WI38 (cell line): ENCODE data around the gene UBALD1.

Experiments used
- H3K4me3 ChIP-seq: 2 replicates; pipeline ENCODE4 v1.5.1; 2011; ENCODE audit warnings: low read depth, mild to moderate bottlenecking, control low read depth, low read length
- CTCF ChIP-seq: IDR thresholded peaks from 2 replicates; pipeline ENCODE4 v1.5.1; 2012; ENCODE audit warnings: low read depth, mild to moderate bottlenecking, control low read depth, low read length

The UBALD1 gene

DNA sequence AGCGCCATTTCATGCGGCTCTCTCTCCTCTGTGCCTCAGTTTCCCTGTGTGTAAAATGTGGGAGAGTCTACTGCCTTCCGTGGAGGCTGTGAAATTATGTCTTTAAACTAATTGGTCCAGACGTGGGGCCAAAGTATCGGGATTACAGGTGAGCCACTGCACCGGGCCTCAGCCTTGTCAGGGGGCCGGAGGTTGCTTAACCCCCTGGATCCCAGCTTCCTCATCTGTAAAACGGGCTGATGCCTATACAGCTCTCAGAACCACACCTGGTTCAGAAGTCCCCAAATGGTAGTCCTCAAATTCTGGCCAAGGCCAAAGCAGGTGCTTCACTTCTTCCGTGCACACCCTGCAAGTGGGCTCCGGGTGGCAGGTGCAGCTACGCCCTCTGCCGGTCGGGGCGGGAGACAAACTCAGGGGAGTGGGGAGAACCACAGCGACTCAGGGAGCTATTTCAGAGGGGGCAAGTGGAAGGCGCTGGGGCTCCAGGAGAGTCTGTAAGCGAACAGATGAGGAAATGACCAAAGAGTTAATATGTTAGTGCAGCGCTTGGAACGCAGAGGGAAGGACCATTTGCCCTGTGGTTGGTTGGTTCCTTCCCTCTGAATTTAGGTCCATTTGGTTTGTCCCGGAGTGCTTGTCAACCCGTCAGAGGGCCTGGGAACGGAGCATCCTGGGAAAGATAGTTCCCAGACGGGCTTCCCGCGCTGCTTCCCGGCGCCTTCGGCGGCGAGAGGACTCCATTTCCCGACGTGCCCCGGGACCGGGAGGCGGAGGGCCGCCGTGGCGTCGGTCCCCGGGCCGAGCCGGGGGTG lies 9.5 kb upstream of the UBALD1 start, which contains the start of gene MGRN1:
Gene MGRN1, plus strand, starts transcription at position 812 of the 812 bp plus-strand sequence. CDS start 135 bp downstream, outside the sequence.
- TF ChIP-seq CTCF: peak; percentile 90

DNA sequence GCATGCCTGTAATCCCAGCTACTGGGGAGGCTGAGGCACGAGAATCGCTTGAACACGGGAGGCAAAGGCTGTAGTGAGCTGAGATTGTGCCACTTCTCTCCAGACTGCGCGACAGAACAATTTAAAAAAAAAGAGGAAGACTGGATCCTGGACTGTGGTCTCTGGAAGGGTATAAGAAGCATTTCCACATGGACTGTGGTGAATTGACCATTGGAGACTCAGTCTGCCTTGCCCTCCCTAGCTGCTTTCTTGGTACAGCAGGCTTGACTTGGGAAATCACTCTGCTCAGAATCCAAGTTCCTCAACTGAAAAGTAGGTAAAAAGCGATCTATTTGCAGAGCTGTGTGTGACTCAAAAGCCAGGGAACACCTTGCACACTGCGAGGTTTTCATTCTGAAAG lies 8.9 kb upstream of the UBALD1 start:
- no peak for TF ChIP-seq CTCF
- no peak overlapping the region for H3K4me3 ChIP-seq

More for the DNA sequence above, 9.5 kb upstream of the UBALD1 start, which contains the start of gene MGRN1:
- H3K4me3 ChIP-seq: peak within 1 kb of the TSS; percentile 88

- no peak for TF ChIP-seq CTCF
- no peak overlapping the region for H3K4me3 ChIP-seq
These were observed 4.1 kb upstream of the UBALD1 start for GRCh38 chr16:4618645-4619418.

- no peak overlapping the region for H3K4me3 ChIP-seq
- no peak for TF ChIP-seq CTCF
These were observed 3.2 kb upstream of the UBALD1 start for GRCh38 chr16:4617880-4618279.

GRCh38 chr16:4616047-4616811 lies 1.5 kb upstream of the UBALD1 start:
- TF ChIP-seq CTCF: peak; percentile 20; the same call in 1 of the 2 replicates
- peak overlapping the region; percentile 62 for H3K4me3 ChIP-seq

DNA sequence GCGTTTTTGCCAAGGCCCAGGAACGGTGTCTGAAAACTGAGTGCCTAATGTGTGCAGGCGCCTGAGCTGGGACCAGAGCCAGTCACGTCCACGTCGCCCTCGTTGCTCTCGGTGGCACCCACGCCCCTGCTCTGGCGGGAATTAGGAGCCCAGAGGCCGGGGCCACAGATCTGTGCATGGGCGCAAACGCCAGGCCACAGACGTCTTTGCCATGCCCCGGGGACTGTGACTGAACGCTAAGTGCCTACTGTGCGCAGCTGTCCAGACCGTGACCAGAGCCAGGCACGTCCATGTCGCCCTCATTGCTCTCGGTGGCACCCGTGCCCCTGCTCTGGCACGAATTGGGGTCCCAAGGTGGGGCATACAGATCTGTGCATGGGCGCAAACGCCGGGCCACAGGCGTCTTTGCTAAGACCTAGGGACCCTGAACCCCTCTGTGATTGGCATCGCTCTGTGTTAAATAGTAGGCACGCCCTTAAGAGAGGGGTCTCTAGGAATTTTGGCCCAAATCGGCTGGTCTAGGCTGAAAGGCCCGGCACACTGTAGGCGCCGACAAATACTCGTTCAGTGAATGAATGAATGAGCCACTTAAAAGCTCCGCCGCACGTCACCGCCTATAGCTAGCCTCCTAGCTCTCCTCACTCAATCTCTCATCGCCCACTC lies 827 bp upstream of the UBALD1 start:
- no peak overlapping the region for H3K4me3 ChIP-seq
- no peak for TF ChIP-seq CTCF
